GM11168 (cell line): ENCODE results near the gene ZNF613.
"Not testable (repeated sequence)": the region's sequence is repeated elsewhere in the genome, so short reads cannot be mapped to it uniquely, and the experiment has no call there.

ENCODE experiments used
- in situ Hi-C: fragments of 300-500 bp; cut with MboI; formaldehyde crosslinking; loops from one replicate; pipeline ENCODE4 v1.12.0; 2022; ENCODE audit warnings: low sequenced_read_pairs; ENCODE audit not compliant: unreplicated experiment

ZNF613 gene

GRCh38 chr19:51931921-51932320, 4.6 kb downstream of the ZNF613 start:
- in situ Hi-C loops, result no loop called here

DNA sequence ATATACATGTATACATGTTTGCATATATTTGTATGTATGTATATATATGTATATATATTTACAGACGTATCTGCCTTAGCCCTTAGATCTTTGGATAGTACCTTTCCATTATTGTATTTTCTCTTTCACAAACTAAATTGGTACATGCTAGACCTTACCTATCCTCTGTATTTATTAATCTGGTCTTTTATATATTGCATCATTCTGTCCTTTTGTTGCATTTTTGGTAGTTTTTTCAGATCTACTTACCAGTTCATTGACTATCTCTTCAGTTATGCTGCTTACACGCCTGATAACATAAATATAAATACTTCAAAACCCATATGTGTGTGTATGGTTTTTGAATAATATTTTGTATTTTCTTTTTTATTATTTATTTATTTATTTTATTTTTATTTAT, 11.7 kb downstream of the ZNF613 start:
- in situ Hi-C loops, result no loop called here

GRCh38 chr19:51944798-51945552, 17.7 kb downstream of the ZNF613 start:
- in situ Hi-C loops, result no loop called here

GRCh38 chr19:51946602-51947001, 19.3 kb downstream of the ZNF613 start:
- in situ Hi-C loops, result no loop called here

GRCh38 chr19:51948975-51949374, 21.7 kb downstream of the ZNF613 start:
- in situ Hi-C loops, result no loop called here

GRCh38 chr19:51957846-51958245, 30.6 kb downstream of the ZNF613 start:
- in situ Hi-C loops, result not testable (repeated sequence)

DNA sequence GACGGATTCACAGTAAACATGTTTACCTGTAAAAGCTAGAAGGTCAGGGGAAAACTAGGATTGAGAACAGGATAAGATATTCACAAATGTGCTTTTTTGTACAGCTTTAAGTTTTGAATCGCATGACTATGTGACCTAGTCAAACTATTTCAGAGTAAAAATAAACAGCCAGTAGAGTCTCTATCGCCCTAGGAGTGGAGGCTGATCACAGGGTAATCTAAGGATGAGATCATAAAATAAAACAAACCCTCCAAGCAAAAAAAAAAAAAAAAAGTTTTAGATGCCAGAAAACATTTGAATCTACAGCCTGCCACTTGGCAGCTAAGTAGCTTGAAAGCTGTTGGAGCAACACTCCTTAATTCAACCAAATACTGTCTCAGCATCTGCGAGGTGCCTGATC, 32.5 kb downstream of the ZNF613 start:
- in situ Hi-C loops, result no loop called here

DNA sequence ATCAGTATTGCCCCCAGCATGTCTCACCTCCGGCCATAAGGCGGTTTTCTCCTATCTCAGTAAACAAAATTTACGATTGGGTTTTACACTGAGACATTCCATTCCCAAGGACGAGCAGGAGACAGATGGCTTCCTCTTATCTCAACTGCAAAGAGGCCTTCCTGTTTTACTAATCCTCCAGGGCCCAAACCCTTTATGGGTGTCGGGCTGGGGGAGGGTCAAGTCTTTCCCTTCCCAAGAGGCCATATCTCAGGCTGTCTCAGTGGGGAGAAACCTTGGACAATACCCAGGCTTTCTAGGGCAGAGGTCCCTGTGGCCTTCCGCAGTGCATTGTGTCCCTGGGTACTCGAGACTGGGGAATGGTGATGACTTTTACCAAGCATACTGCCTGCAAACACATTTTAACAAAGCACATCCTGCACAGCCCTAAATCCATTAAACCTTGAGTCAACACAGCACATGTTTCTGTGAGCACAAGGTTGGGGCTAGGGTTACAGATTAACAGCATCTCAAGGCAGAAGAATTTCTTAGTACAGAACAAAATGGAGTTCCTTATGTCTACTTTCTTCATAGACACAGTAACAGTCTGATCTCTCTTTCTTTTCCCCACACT, 33.5 kb downstream of the ZNF613 start:
- in situ Hi-C loops, result not testable (repeated sequence)

GRCh38 chr19:51965583-51965982, 38.3 kb downstream of the ZNF613 start:
- in situ Hi-C loops, result no loop called here

DNA sequence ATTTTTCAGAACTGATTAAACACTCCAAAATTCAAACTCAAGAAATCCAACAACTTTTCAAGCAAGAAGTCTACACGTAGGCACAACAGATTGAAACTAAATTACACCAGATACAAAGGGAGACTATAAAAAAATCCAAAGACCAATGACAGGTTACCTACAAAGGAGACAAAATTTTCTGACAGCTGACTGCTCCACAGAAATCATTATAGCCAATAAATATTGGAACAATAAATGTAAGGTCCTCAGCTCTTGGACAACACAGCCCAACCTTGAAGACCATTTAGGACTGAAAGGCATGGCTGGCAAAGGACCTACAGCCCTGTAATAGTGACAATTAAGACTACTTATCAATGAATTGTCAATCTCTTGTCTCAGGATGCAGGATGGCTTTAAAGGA, 43.4 kb downstream of the ZNF613 start:
- in situ Hi-C loops, result no loop called here

DNA sequence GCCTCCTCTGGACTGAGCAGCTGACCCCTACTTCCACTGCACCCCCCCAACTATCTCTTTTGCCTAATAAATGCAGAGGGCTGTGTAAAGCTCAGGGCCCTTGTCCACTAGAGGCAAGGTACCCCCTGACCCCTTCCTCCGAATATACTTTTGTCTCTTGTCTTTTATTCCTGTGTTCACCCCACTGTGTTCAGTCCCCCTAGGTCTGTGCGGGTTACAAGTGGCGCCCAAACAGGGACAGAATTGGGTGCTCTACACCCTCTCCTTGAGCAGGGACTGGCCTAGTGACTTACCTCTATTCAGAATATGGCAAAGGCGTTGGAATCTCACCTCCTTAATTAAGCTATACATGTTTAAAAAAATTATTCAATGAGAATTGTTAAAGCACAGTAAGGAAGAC, 44.4 kb downstream of the ZNF613 start:
- in situ Hi-C loops, result no loop called here

DNA sequence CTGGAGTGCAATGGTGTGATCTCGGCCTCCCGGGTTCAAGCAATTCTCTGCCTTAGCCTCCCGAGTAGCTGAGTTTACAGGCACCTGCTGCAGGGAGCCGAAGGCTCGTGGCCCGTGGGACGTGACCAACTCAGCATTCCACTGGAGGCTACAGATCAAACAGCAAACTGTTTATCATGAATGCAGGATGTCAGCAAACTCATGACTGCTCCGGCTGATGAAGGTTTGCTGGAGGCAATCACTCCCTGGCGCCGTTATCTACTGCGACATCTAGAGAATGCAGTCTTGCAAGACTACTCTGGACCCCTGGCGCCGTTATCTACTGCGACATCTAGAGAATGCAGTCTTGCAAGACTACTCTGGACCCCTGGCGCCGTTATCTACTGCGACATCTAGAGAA, 48.5 kb downstream of the ZNF613 start:
- in situ Hi-C loops, result not testable (repeated sequence)

GRCh38 chr19:51976852-51977251, 49.6 kb downstream of the ZNF613 start:
- in situ Hi-C loops, result no loop called here

GRCh38 chr19:51977346-51977745, 50.1 kb downstream of the ZNF613 start:
- in situ Hi-C loops, result no loop called here

DNA sequence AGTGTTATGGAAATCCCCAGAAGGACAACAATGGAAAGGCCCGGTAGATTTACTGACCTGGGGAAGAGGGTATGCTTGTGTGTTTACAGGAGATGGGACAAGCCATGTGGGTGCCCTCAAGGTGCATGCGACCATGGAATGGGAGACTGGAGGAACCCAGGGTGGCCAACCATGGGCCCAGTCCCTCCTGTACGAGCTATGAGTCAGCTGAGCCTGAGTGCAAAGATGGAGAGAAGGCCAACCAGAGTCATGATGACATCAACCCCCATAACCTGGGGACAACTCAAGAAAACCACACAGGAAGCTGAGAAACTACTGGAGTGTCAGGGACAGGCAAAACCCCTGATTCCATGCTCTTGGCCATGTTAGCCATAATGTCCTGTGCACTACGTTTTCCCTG, 51.6 kb downstream of the ZNF613 start:
- in situ Hi-C loops, result no loop called here

- in situ Hi-C loops, result no loop called here
Measured at GRCh38 chr19:51980116-51980736, 53.0 kb downstream of the ZNF613 start.

- in situ Hi-C loops, result not testable (repeated sequence)
Measured at GRCh38 chr19:51980926-51981325, 53.7 kb downstream of the ZNF613 start.

- in situ Hi-C loops, result no loop called here
Measured at GRCh38 chr19:51983361-51983760, 56.1 kb downstream of the ZNF613 start.

DNA sequence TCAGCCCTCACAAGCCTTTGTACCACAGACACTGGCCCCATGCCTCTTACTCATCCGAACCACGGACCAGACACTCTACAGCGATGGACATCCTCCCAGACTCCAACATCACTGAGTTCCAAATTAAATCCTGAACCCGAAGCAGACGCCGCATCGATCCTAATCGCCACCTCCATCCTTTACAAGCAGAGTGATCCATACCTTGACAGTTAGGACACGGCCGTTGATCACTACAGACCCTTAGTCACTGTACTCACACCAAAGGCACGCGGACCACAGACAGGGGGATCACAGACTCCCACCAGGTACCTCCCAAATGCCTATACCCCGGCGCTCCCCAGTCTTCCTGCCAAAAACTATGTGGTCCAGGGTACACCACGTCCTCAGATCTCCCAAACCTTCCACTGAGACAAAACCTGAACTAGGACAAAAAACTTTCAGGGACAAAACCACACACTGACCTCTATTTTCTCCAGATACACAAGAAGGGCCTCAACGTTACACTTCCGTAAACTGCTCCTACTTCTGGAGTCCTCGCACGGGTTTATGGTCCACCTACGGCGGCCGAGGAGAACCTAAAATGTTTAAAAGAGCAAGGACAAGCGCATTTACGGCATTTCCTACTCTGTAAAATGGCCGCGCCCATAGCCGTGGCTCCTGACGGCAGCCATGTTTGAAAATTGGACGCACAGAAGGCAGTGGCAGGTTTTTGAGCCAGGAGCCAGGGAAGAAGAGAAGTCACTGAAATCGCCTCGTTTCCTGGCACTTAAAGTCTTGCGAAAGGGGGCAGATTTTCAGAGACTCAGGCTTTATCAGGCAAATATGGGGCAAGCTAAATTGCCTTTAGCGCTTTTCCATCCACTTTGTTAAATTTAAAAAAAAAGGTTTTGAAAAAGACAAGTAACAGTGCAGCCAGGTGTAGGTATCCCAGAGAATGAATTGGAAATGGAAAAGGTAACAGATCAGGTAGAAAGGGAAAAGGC, 59.3 kb downstream of the ZNF613 start, which contains the start of gene ZNF350:
Gene ZNF350, minus strand, starts transcription at position 532 of the 983 bp plus-strand sequence. CDS start 12,480 bp downstream, outside the sequence.
- in situ Hi-C loops, result no loop called here

- in situ Hi-C loops, result no loop called here
Measured at GRCh38 chr19:51993422-51993821, 66.2 kb downstream of the ZNF613 start.
